Ishikawa (cell line): Measurements from ENCODE around the gene CLCC1.

ENCODE experiments used
- CREB1 ChIP-seq: IDR thresholded peaks from 2 replicates; pipeline ENCODE4 v1.6.1; 2012; ENCODE audit warnings: low read depth
- EP300 ChIP-seq: IDR thresholded peaks from 2 replicates; pipeline ENCODE4 v1.6.1; 2012; ENCODE audit warnings: borderline replicate concordance
- FOXM1 ChIP-seq: IDR thresholded peaks from 2 replicates; pipeline ENCODE4 v1.6.1; 2012; ENCODE audit warnings: low read depth, borderline replicate concordance
- MAX ChIP-seq: IDR thresholded peaks from 2 replicates; pipeline ENCODE4 v1.6.1; 2012
- NFIC ChIP-seq: IDR thresholded peaks from 2 replicates; pipeline ENCODE4 v1.6.1; 2012
- RAD21 ChIP-seq: IDR thresholded peaks from 2 replicates; pipeline ENCODE4 v1.6.1; 2012; ENCODE audit warnings: low read depth
- REST ChIP-seq: IDR thresholded peaks from 2 replicates; pipeline ENCODE4 v1.6.1; 2012; ENCODE audit warnings: low read depth, mild to moderate bottlenecking
- TAF1 ChIP-seq: IDR thresholded peaks from 2 replicates; pipeline ENCODE4 v1.6.1; 2012; ENCODE audit warnings: low read depth, mild to moderate bottlenecking
- TCF12 ChIP-seq: IDR thresholded peaks from 2 replicates; pipeline ENCODE4 v1.6.1; 2012; ENCODE audit warnings: low read depth
- TEAD4 ChIP-seq: IDR thresholded peaks from 2 replicates; pipeline ENCODE4 v1.6.1; 2012
- USF1 ChIP-seq: IDR thresholded peaks from 2 replicates; pipeline ENCODE4 v1.6.1; 2012
- YY1 ChIP-seq: IDR thresholded peaks from 2 replicates; pipeline ENCODE4 v1.6.1; 2012; ENCODE audit warnings: low read depth
- ZBTB7A ChIP-seq: IDR thresholded peaks from 2 replicates; pipeline ENCODE4 v1.6.1; 2012; ENCODE audit warnings: low read depth

- TF ChIP-seq MAX (no peak), NFIC (no peak), YY1 (no peak), CREB1 (no peak), TCF12 (no peak), ZBTB7A (no peak), RAD21 (no peak), TAF1 (no peak), REST (no peak), TEAD4 (no peak), USF1 (no peak), FOXM1 (no peak), EP300 (no peak)
Observed at GRCh38 chr1:108983114-108983513, 19.8 kb upstream of the CLCC1 start.
